HG03103 (cell line): ENCODE results near the gene ZNF708.
"Not testable (repeated sequence)": the region's sequence is repeated elsewhere in the genome, so short reads cannot be mapped to it uniquely, and the experiment has no call there.

ENCODE experiments used
- ATAC-seq: cut with Tn5 transposase; IDR thresholded peaks from one replicate; pipeline ENCODE4 v1.9.1; 2021; ENCODE audit warnings: low read depth; ENCODE audit not compliant: unreplicated experiment

The ZNF708 gene

GRCh38 chr19:21328885-21329605, at the start of gene ZNF708:
ZNF708 (minus strand) TSS chr19:21329410; CDS start chr19:21329212, 198 bp downstream.
- ATAC-seq: peak; percentile 99

- no peak for ATAC-seq
These were observed 33.1 kb upstream of the ZNF708 start for GRCh38 chr19:21362291-21362690.

GRCh38 chr19:21358768-21359451, 29.7 kb upstream of the ZNF708 start, which contains the start of gene ZNF738:
ZNF738 (plus strand) TSS chr19:21359000; CDS start chr19:21359141, 141 bp downstream.
- ATAC-seq: peak; percentile 94

- ATAC-seq: no peak
These were observed 23.6 kb upstream of the ZNF708 start for GRCh38 chr19:21352830-21353229.

GRCh38 chr19:21344841-21345240, 15.6 kb upstream of the ZNF708 start:
- not testable (repeated sequence) for ATAC-seq

GRCh38 chr19:21335721-21336120, 6.5 kb upstream of the ZNF708 start:
- no peak for ATAC-seq

- no peak for ATAC-seq
These were observed 804 bp downstream of the ZNF708 start for GRCh38 chr19:21328406-21328805.

- no peak for ATAC-seq
These were observed 3.0 kb downstream of the ZNF708 start for GRCh38 chr19:21326169-21326568.

- no peak for ATAC-seq
These were observed 6.2 kb downstream of the ZNF708 start for GRCh38 chr19:21323000-21323399.

GRCh38 chr19:21322528-21322927, 6.7 kb downstream of the ZNF708 start:
- ATAC-seq: no peak

- no peak for ATAC-seq
These were observed 7.2 kb downstream of the ZNF708 start for GRCh38 chr19:21321996-21322395.

- ATAC-seq: no peak
These were observed 8.1 kb downstream of the ZNF708 start for GRCh38 chr19:21321134-21321533.

GRCh38 chr19:21317821-21318220, 11.4 kb downstream of the ZNF708 start:
- no peak for ATAC-seq

- ATAC-seq: no peak
These were observed 14.5 kb downstream of the ZNF708 start for GRCh38 chr19:21314676-21315075.

- ATAC-seq: not testable (repeated sequence)
These were observed 16.4 kb downstream of the ZNF708 start for GRCh38 chr19:21312807-21313206.

GRCh38 chr19:21308773-21309172, 20.4 kb downstream of the ZNF708 start:
- no peak for ATAC-seq

GRCh38 chr19:21306881-21307479, 22.2 kb downstream of the ZNF708 start:
- ATAC-seq: not testable (repeated sequence)

GRCh38 chr19:21293768-21294167, 35.4 kb downstream of the ZNF708 start:
- ATAC-seq: not testable (repeated sequence)

GRCh38 chr19:21269813-21270212, 59.4 kb downstream of the ZNF708 start:
- ATAC-seq: no peak

- ATAC-seq: no peak
These were observed 64.3 kb downstream of the ZNF708 start for GRCh38 chr19:21264891-21265290.

- ATAC-seq: no peak
These were observed 64.8 kb downstream of the ZNF708 start for GRCh38 chr19:21264416-21264815.
